Mammary epithelial cell (primary cell): ENCODE data around the gene MRPL53.

Experiments
- EZH2 ChIP-seq: IDR thresholded peaks from 2 replicates; pipeline ENCODE4 v1.6.1; 2012; ENCODE audit warnings: low read length, inconsistent platforms, borderline replicate concordance
- TF ChIP-seq, protein P1 (sequence below), 2 donors: IDR thresholded peaks in 1 of 2; conservative IDR thresholded peaks in 1 of 2; 2 replicates each; pipeline ENCODE4 v1.5.1; 2011 to 2012; ENCODE audit warnings: inconsistent platforms in 2 of 2, low read length in 2 of 2, mild to moderate bottlenecking in 2 of 2, control low read depth in 1 of 2, low read depth in 1 of 2; ENCODE audit not compliant: insufficient read depth in 1 of 2; ENCODE audit errors: extremely low read depth in 1 of 2

DNA sequence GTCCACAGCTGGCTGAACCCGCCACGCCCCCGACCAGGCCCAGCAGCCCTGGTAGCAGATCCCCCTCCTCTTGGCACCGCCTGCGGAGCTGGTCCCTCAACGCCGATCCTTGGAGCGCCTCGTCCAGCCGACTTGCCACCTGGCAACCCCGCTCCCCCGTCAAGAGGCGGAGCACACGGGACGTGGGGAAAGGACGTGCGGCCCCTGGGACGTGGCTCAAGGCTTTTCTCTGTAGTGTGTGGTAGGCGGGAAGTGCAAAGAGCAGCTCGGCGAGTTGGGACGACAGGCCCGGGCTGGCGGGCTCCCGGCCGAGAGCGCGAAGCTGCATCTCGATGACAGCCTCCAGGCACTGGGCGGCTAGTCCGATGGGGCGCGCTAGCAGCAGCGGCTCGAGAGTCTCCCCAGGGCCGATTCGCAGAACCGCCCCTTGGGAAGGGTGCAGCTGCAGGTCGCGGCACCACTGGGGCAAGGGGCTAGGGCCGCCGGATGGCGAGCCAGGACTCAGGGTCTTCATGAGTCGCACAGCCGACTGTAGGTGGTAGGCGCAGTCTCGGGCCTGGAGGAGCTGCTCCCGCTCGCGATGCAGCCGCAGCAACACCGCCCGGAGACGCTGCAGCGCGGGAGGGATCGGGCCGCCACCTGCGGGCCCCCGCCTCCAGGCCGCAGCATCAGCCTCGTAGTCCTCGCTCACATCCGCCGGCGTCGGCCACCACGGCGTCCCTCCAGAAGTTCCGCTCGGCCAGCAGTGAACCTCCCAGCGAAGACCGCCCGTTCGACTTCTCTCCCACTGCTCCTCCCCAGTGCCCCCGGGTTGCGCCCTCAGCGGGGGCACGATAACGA lies 9.7 kb upstream of the MRPL53 start:
- TF ChIP-seq, protein P1, sequence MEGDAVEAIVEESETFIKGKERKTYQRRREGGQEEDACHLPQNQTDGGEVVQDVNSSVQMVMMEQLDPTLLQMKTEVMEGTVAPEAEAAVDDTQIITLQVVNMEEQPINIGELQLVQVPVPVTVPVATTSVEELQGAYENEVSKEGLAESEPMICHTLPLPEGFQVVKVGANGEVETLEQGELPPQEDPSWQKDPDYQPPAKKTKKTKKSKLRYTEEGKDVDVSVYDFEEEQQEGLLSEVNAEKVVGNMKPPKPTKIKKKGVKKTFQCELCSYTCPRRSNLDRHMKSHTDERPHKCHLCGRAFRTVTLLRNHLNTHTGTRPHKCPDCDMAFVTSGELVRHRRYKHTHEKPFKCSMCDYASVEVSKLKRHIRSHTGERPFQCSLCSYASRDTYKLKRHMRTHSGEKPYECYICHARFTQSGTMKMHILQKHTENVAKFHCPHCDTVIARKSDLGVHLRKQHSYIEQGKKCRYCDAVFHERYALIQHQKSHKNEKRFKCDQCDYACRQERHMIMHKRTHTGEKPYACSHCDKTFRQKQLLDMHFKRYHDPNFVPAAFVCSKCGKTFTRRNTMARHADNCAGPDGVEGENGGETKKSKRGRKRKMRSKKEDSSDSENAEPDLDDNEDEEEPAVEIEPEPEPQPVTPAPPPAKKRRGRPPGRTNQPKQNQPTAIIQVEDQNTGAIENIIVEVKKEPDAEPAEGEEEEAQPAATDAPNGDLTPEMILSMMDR (conservative IDR thresholded peaks at IDR 0.05 in 1 of 2, IDR thresholded peaks at IDR 0.05 in 1 of 2; ENCODE audit: extremely low read depth in 1 of 2, insufficient read depth in 1 of 2, low read depth in 1 of 2, low read length in 2 of 2) = no peak
- TF ChIP-seq EZH2 = no peak
